Prostate gland (tissue), 2 donors: ENCODE results near the gene TBC1D32.

ENCODE experiments used
- CTCF ChIP-seq, 4 experiments: fragments of 200-600 bp in 2 of 4; fragments of 450-650 bp in 2 of 4; sonication (generic) in 2 of 4; IDR thresholded peaks; 1 replicate in 3 of 4; 2 replicates in 1 of 4; pipeline ENCODE4 v1.5.1; 2016 to 2019; ENCODE audit warnings: antibody characterized with exemption in 4 of 4, mild to moderate bottlenecking in 2 of 4, moderate library complexity in 2 of 4
- POLR2A ChIP-seq: fragments of 450-650 bp; IDR thresholded peaks from one replicate; pipeline ENCODE4 v1.6.1; 2016; ENCODE audit warnings: antibody characterized with exemption, mild to moderate bottlenecking

- TF ChIP-seq POLR2A (no peak), CTCF (IDR thresholded peaks at IDR 0.05) (no peak)
Measured at GRCh38 chr6:121247386-121247785, 86.9 kb downstream of the TBC1D32 start.
